Measurements from ENCODE around the gene CELF1.
"Not testable (repeated sequence)": the region's sequence is repeated elsewhere in the genome, so short reads cannot be mapped to it uniquely, and the experiment has no call there.

CELF1 gene

GRCh38 chr11:47536915-47537314 is 16.0 kb downstream of the CELF1 start:
- Histone ChIP-seq H3K9me3 (ENCODE audit: insufficient read depth, low read length) (no peaks in the 10 kb centered on the region), H3K9ac (ENCODE audit: insufficient read length, low read depth) (no peak overlapping the region), H3K4me3 (ENCODE audit: insufficient read length, low read depth) (no peak overlapping the region), H3K36me3 (ENCODE audit: insufficient read depth, insufficient read length, low read length) (peaks cover 16% of the 10 kb centered on the region), H3K27me3 (ENCODE audit: insufficient read depth, insufficient read length) (no peaks in the 10 kb centered on the region), H3K4me1 (ENCODE audit: insufficient read depth, insufficient read length) (peaks cover 4% of the 10 kb centered on the region)
- no peak for DNase-seq (ENCODE audit: low read depth, low spot score)
- TF ChIP-seq YY1 (IDR thresholded peaks at IDR 0.05; ENCODE audit: insufficient read depth, insufficient read length), result no peak
- TF ChIP-seq ZNF274 (IDR thresholded peaks at IDR 0.05; ENCODE audit: low read depth, low read length), result no peak
- no peak for TF ChIP-seq SUZ12 (IDR thresholded peaks at IDR 0.05; ENCODE audit: extremely low read depth, insufficient read depth, insufficient read length)

GRCh38 chr11:47534704-47535251 is 18.2 kb downstream of the CELF1 start:
- no peak for DNase-seq (ENCODE audit: low read depth, low spot score)
- peaks cover 19% of the 10 kb centered on the region for H3K36me3 ChIP-seq (ENCODE audit: insufficient read depth, insufficient read length, low read length)
- no peak overlapping the region for H3K9ac ChIP-seq (ENCODE audit: insufficient read length, low read depth)
- no peaks in the 10 kb centered on the region for H3K4me1 ChIP-seq (ENCODE audit: insufficient read depth, insufficient read length)
- H3K9me3 ChIP-seq (ENCODE audit: insufficient read depth, low read length), result no peaks in the 10 kb centered on the region
- H3K27me3 ChIP-seq (ENCODE audit: insufficient read depth, insufficient read length), result no peaks in the 10 kb centered on the region
- no peak overlapping the region for H3K4me3 ChIP-seq (ENCODE audit: insufficient read length, low read depth)
- TF ChIP-seq YY1 (IDR thresholded peaks at IDR 0.05; ENCODE audit: insufficient read depth, insufficient read length) (no peak), ZNF274 (IDR thresholded peaks at IDR 0.05; ENCODE audit: low read depth, low read length) (no peak), SUZ12 (IDR thresholded peaks at IDR 0.05; ENCODE audit: extremely low read depth, insufficient read depth, insufficient read length) (no peak)

DNA sequence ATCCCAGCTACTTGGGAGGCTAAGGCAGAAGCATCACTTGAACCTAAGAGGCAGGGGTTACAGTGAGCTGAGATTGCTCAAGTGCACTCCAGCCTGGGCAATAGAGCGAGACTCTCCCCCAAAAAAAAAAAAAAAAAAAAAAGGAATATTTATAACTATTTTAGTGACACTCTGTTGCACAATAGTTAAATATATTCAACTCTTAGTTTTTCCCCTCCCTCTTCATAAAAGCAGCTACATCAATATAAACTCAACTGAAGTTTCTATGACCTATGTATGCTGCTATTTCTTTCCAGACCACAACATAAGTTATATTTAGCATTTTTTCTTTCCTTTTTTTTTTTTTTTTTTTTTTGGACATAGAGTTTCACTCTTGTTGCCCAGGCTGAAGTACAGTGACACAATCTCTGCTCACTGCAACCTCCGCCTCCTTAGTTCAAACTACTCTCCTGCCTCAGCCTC is 19.2 kb downstream of the CELF1 start:
- DNase-seq (ENCODE audit: low read depth, low spot score), result no peak

GRCh38 chr11:47532597-47533213 is 20.2 kb downstream of the CELF1 start:
- H3K9me3 ChIP-seq (ENCODE audit: insufficient read depth, low read length), result no peaks in the 10 kb centered on the region
- no peak overlapping the region for H3K4me3 ChIP-seq (ENCODE audit: insufficient read length, low read depth)
- H3K27me3 ChIP-seq (ENCODE audit: insufficient read depth, insufficient read length), result no peaks in the 10 kb centered on the region
- TF ChIP-seq ZNF274 (IDR thresholded peaks at IDR 0.05; ENCODE audit: low read depth, low read length) (no peak), YY1 (IDR thresholded peaks at IDR 0.05; ENCODE audit: insufficient read depth, insufficient read length) (no peak), SUZ12 (IDR thresholded peaks at IDR 0.05; ENCODE audit: extremely low read depth, insufficient read depth, insufficient read length) (no peak)
- H3K4me1 ChIP-seq (ENCODE audit: insufficient read depth, insufficient read length), result no peaks in the 10 kb centered on the region
- H3K36me3 ChIP-seq (ENCODE audit: insufficient read depth, insufficient read length, low read length), result peaks cover 35% of the 10 kb centered on the region
- no peak overlapping the region for H3K9ac ChIP-seq (ENCODE audit: insufficient read length, low read depth)
- DNase-seq (ENCODE audit: low read depth, low spot score), result no peak

More for the DNA sequence above, 19.2 kb downstream of the CELF1 start:
- peaks cover 29% of the 10 kb centered on the region for H3K36me3 ChIP-seq (ENCODE audit: insufficient read depth, insufficient read length, low read length)
- no peaks in the 10 kb centered on the region for H3K27me3 ChIP-seq (ENCODE audit: insufficient read depth, insufficient read length)
- no peaks in the 10 kb centered on the region for H3K9me3 ChIP-seq (ENCODE audit: insufficient read depth, low read length)
- TF ChIP-seq YY1 (IDR thresholded peaks at IDR 0.05; ENCODE audit: insufficient read depth, insufficient read length) (no peak), SUZ12 (IDR thresholded peaks at IDR 0.05; ENCODE audit: extremely low read depth, insufficient read depth, insufficient read length) (no peak), ZNF274 (IDR thresholded peaks at IDR 0.05; ENCODE audit: low read depth, low read length) (no peak)
- H3K4me3 ChIP-seq (ENCODE audit: insufficient read length, low read depth), result no peak overlapping the region
- no peaks in the 10 kb centered on the region for H3K4me1 ChIP-seq (ENCODE audit: insufficient read depth, insufficient read length)
- no peak overlapping the region for H3K9ac ChIP-seq (ENCODE audit: insufficient read length, low read depth)

DNA sequence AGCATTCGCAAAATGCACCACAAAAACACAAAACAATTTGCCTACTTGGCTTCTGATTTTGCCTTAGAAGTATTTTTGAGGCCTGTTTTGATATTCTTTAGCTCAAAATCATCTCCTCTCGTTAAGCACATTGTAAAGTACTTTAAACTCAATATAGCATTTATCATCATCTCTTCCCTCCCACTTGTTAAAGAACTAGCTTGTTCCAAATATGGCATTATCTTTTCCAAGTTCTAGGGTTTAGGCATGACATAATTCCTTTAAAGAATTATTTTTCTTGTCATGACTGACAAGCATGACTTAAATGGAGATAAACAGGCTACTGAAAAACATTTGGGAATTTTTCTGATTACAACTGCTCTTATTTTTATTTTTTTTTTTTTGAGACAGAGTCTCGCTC is 21.3 kb downstream of the CELF1 start:
- TF ChIP-seq YY1 (IDR thresholded peaks at IDR 0.05; ENCODE audit: insufficient read depth, insufficient read length), result no peak
- no peak for TF ChIP-seq ZNF274 (IDR thresholded peaks at IDR 0.05; ENCODE audit: low read depth, low read length)
- TF ChIP-seq SUZ12 (IDR thresholded peaks at IDR 0.05; ENCODE audit: extremely low read depth, insufficient read depth, insufficient read length), result no peak
- H3K9ac ChIP-seq (ENCODE audit: insufficient read length, low read depth), result no peak overlapping the region
- H3K27me3 ChIP-seq (ENCODE audit: insufficient read depth, insufficient read length), result no peaks in the 10 kb centered on the region
- DNase-seq (ENCODE audit: low read depth, low spot score), result no peak
- no peaks in the 10 kb centered on the region for H3K9me3 ChIP-seq (ENCODE audit: insufficient read depth, low read length)
- H3K4me3 ChIP-seq (ENCODE audit: insufficient read length, low read depth), result no peak overlapping the region
- H3K4me1 ChIP-seq (ENCODE audit: insufficient read depth, insufficient read length), result no peaks in the 10 kb centered on the region
- H3K36me3 ChIP-seq (ENCODE audit: insufficient read depth, insufficient read length, low read length), result peaks cover 35% of the 10 kb centered on the region

DNA sequence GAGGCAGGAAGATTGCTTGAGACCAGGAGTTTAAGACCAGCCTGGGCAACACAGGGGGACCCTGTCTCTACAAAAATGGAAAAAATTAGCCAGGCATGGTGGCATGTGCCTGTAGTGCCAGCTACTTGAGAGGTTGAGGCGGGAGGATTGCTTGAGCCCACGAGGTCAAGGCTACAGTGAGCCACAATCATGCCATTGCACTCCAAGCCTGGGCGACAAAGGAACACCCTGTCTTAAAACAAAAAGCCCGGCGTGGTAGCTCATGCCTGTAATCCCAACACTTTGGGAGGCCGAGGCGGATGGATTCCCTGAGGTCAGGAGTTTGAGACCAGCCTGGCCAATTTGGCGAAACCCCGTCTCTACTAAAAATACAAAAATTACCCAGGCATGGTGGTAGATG is 22.2 kb downstream of the CELF1 start:
- H3K27me3 ChIP-seq (ENCODE audit: insufficient read depth, insufficient read length); H3K9ac ChIP-seq (ENCODE audit: insufficient read length, low read depth); H3K4me3 ChIP-seq (ENCODE audit: insufficient read length, low read depth); H3K9me3 ChIP-seq (ENCODE audit: insufficient read depth, low read length); DNase-seq (ENCODE audit: low read depth, low spot score); H3K4me1 ChIP-seq (ENCODE audit: insufficient read depth, insufficient read length): not testable (repeated sequence)
- H3K36me3 ChIP-seq (ENCODE audit: insufficient read depth, insufficient read length, low read length), result peaks cover 31% of the 10 kb centered on the region

DNA sequence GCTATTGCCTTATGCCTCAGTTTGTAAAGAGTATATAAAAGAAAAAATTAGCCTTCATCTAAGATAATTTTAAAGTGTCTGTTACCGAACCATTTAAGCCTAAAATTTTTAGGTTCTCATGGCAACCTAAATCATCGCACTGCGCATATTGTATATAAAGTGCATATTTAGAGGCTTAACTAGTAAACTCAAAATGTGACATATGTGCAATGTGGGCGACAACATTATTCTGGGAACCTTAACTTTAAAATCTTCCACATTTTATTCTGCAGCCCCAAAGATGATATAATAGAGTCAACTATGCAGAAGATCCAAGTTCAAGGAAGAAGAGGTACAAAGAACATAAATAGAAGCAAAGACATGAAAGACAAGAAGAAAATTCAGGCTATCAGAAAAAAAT is 23.0 kb downstream of the CELF1 start:
- DNase-seq (ENCODE audit: low read depth, low spot score), result no peak
- TF ChIP-seq YY1 (IDR thresholded peaks at IDR 0.05; ENCODE audit: insufficient read depth, insufficient read length) (no peak), SUZ12 (IDR thresholded peaks at IDR 0.05; ENCODE audit: extremely low read depth, insufficient read depth, insufficient read length) (no peak), ZNF274 (IDR thresholded peaks at IDR 0.05; ENCODE audit: low read depth, low read length) (no peak)
- Histone ChIP-seq H3K4me3 (ENCODE audit: insufficient read length, low read depth) (no peak overlapping the region), H3K9ac (ENCODE audit: insufficient read length, low read depth) (no peak overlapping the region), H3K36me3 (ENCODE audit: insufficient read depth, insufficient read length, low read length) (peaks cover 28% of the 10 kb centered on the region), H3K4me1 (ENCODE audit: insufficient read depth, insufficient read length) (no peaks in the 10 kb centered on the region), H3K9me3 (ENCODE audit: insufficient read depth, low read length) (no peaks in the 10 kb centered on the region), H3K27me3 (ENCODE audit: insufficient read depth, insufficient read length) (no peaks in the 10 kb centered on the region)

All from NT2/D1 (cell line).